Measurements from ENCODE around the gene DLG2.

- TF ChIP-seq EP300 (IDR thresholded peaks at IDR 0.05) (no peak), CTCF (IDR thresholded peaks at IDR 0.05) (no peak)
Measured at GRCh38 chr11:84829162-84829561, 798.0 kb downstream of the DLG2 start.

Data from tibial nerve (tissue), 4 donors.